Hepatocyte (in vitro differentiated cells): Measurements from ENCODE around the gene RBM19. TPM values are rescaled to one million over a fixed set of nuclear protein-coding genes. Genes with fewer than 3 reads are reported as not detected.
"Not testable (repeated sequence)": the region's sequence is repeated elsewhere in the genome, so short reads cannot be mapped to it uniquely, and the experiment has no call there.

Experiments used
- DNase-seq: peaks from one replicate; pipeline ENCODE4 v3.0.0-alpha.2; 2016; ENCODE audit warnings: low spot score
- H2AFZ ChIP-seq: fragments of 200-600 bp; sonication (generic); 2 replicates; pipeline ENCODE4 v1.6.0; 2016; ENCODE audit warnings: antibody characterized with exemption, mild to moderate bottlenecking
- H3K27ac ChIP-seq: fragments of 200-600 bp; sonication (generic); 2 replicates; pipeline ENCODE4 v1.5.1; 2016; ENCODE audit warnings: mild to moderate bottlenecking
- H3K27me3 ChIP-seq: fragments of 200-600 bp; sonication (generic); 2 replicates; pipeline ENCODE4 v1.6.1; 2016
- H3K36me3 ChIP-seq: fragments of 200-600 bp; sonication (generic); replicated peaks from 2 replicates; pipeline ENCODE4 v1.5.1; 2016; ENCODE audit warnings: low read depth; ENCODE audit not compliant: insufficient read depth
- H3K4me1 ChIP-seq: fragments of 200-600 bp; sonication (generic); 2 replicates; pipeline ENCODE4 v1.5.1; 2016; ENCODE audit warnings: mild to moderate bottlenecking, moderate library complexity; ENCODE audit not compliant: insufficient read depth
- H3K4me2 ChIP-seq: fragments of 200-600 bp; sonication (generic); 2 replicates; pipeline ENCODE4 v1.6.0; 2016
- H3K4me3 ChIP-seq: fragments of 200-600 bp; sonication (generic); 2 replicates; pipeline ENCODE4 v1.5.1; 2016; ENCODE audit warnings: mild to moderate bottlenecking
- H3K79me2 ChIP-seq: fragments of 200-600 bp; sonication (generic); 2 replicates; pipeline ENCODE4 v1.6.0; 2017; ENCODE audit warnings: mild to moderate bottlenecking
- H3K9me2 ChIP-seq: fragments of 200-600 bp; sonication (generic); replicated peaks from 2 replicates; pipeline ENCODE4 v1.6.0; 2017; ENCODE audit warnings: mild to moderate bottlenecking; ENCODE audit not compliant: insufficient read depth
- H3K9me3 ChIP-seq: fragments of 200-600 bp; sonication (generic); 2 replicates; pipeline ENCODE4 v1.5.1; 2016; ENCODE audit warnings: low read depth, mild to moderate bottlenecking
- H4K20me1 ChIP-seq: fragments of 200-600 bp; sonication (generic); 2 replicates; pipeline ENCODE4 v1.6.0; 2016; ENCODE audit warnings: mild to moderate bottlenecking; ENCODE audit not compliant: insufficient read depth, poor library complexity, severe bottlenecking
- CTCF ChIP-seq: fragments of 200-600 bp; sonication (generic); IDR thresholded peaks from 2 replicates; pipeline ENCODE4 v1.5.1; 2016; ENCODE audit warnings: antibody characterized with exemption, mild to moderate bottlenecking; ENCODE audit not compliant: poor library complexity
- EZH2 ChIP-seq: fragments of 200-600 bp; sonication (generic); IDR thresholded peaks from 2 replicates; pipeline ENCODE4 v1.6.1; 2016; ENCODE audit warnings: antibody characterized with exemption, mild to moderate bottlenecking, borderline replicate concordance
- EZH2phosphoT487 ChIP-seq: fragments of 200-600 bp; sonication (generic); IDR thresholded peaks from one replicate; pipeline ENCODE4 v1.6.1; 2018; ENCODE audit warnings: antibody characterized with exemption, mild to moderate bottlenecking, low read depth, moderate library complexity; ENCODE audit not compliant: unreplicated experiment, severe bottlenecking
- WGBS: methylation state at CpG from one replicate; pipeline ENCODE4 v1.1.6; 2016; ENCODE audit warnings: low lambda C conversion rate; ENCODE audit errors: missing lambda C conversion rate; 5-methylcytosine and 5-hydroxymethylcytosine counted together
- polyA plus RNA-seq: library from polyadenylated mRNA; unstranded; fragments of >200 nt; fragmentation: Nextera tagmentation; extraction: Ambion mirVana; gene quantifications from 2 replicates; pipeline ENCODE4 v1.2.1, GENCODE V29; 2016
- total RNA-seq: library from RNA; depleted of rRNA; stranded (reverse); fragments of >200 nt; gene quantifications from 2 replicates; pipeline ENCODE4 v1.2.3, GENCODE V29; 2014

Gene RBM19
- total and polyA plus RNA-seq, 2 experiments from 2014 or later = 14.5 to 16.8 TPM

- H3K36me3 ChIP-seq = no peaks in the 10 kb centered on the region
- TF ChIP-seq EZH2phosphoT487 = no peak
- TF ChIP-seq CTCF = no peak
- no peak for TF ChIP-seq EZH2
- peaks cover 19% of the 10 kb centered on the region for H3K27me3 ChIP-seq
- no peak overlapping the region for H3K4me3 ChIP-seq
- DNase-seq = no peak
- H3K9me2 ChIP-seq = no peaks in the 10 kb centered on the region
- no peaks in the 10 kb centered on the region for H4K20me1 ChIP-seq
- H3K4me1 ChIP-seq = no peaks in the 10 kb centered on the region
- H2AFZ ChIP-seq = no peak overlapping the region
- no peaks in the 10 kb centered on the region for H3K79me2 ChIP-seq
- H3K27ac ChIP-seq = no peak overlapping the region
- H3K4me2 ChIP-seq = no peak overlapping the region
- no peaks in the 10 kb centered on the region for H3K9me3 ChIP-seq
- WGBS = 80% methylated on average over 5 of the region's 5 CpGs
These were observed 37.2 kb upstream of the RBM19 start for GRCh38 chr12:114003286-114003685.

GRCh38 chr12:114001511-114002340, 35.6 kb upstream of the RBM19 start:
- WGBS = 93% methylated on average over 5 of the region's 5 CpGs

GRCh38 chr12:114000861-114001260, 34.7 kb upstream of the RBM19 start:
- 94% methylated on average over 8 of the region's 8 CpGs for WGBS
- no peak for DNase-seq

More at GRCh38 chr12:114001511-114002340, 35.6 kb upstream of the RBM19 start:
- H3K79me2 ChIP-seq = no peaks in the 10 kb centered on the region
- H3K27ac ChIP-seq = no peak overlapping the region
- H3K4me2 ChIP-seq = no peak overlapping the region
- no peak overlapping the region for H3K4me3 ChIP-seq
- no peaks in the 10 kb centered on the region for H3K4me1 ChIP-seq
- H3K9me3 ChIP-seq = no peaks in the 10 kb centered on the region
- no peaks in the 10 kb centered on the region for H3K36me3 ChIP-seq
- H2AFZ ChIP-seq = no peak overlapping the region
- DNase-seq = no peak
- H3K9me2 ChIP-seq = no peaks in the 10 kb centered on the region
- peaks cover 19% of the 10 kb centered on the region for H3K27me3 ChIP-seq
- no peaks in the 10 kb centered on the region for H4K20me1 ChIP-seq
- TF ChIP-seq EZH2phosphoT487 (no peak), CTCF (no peak), EZH2 (no peak)

GRCh38 chr12:114000261-114000660, 34.1 kb upstream of the RBM19 start:
- WGBS = 89% methylated on average over 7 of the region's 7 CpGs
- peaks cover 17% of the 10 kb centered on the region for H3K27me3 ChIP-seq
- not testable (repeated sequence) for H4K20me1 ChIP-seq

More at GRCh38 chr12:114000861-114001260, 34.7 kb upstream of the RBM19 start:
- Histone ChIP-seq H3K27me3 (peaks cover 19% of the 10 kb centered on the region), H2AFZ (no peak overlapping the region), H3K9me2 (no peaks in the 10 kb centered on the region), H3K27ac (no peak overlapping the region), H3K36me3 (no peaks in the 10 kb centered on the region), H3K4me1 (no peaks in the 10 kb centered on the region), H3K4me2 (no peak overlapping the region), H3K4me3 (no peak overlapping the region), H3K9me3 (no peaks in the 10 kb centered on the region), H4K20me1 (no peaks in the 10 kb centered on the region), H3K79me2 (no peaks in the 10 kb centered on the region)
- TF ChIP-seq EZH2 (no peak), EZH2phosphoT487 (no peak)

More at GRCh38 chr12:114000261-114000660, 34.1 kb upstream of the RBM19 start:
- H3K4me1 ChIP-seq, H3K36me3 ChIP-seq, H3K79me2 ChIP-seq, H3K9me3 ChIP-seq, H3K27ac ChIP-seq, H3K4me2 ChIP-seq, H2AFZ ChIP-seq, H3K4me3 ChIP-seq, DNase-seq, H3K9me2 ChIP-seq: not testable (repeated sequence)
